ENCODE results near the gene PYGB.
A peak's percentile ranks its signal among the peaks of the same experiment; 100 is the strongest.

Gene PYGB

GRCh38 chr20:25292176-25292891, 44.4 kb downstream of the PYGB start:
- no peak for DNase-seq (ENCODE audit: low read depth)
- no peak for TF ChIP-seq CTCF (IDR thresholded peaks at IDR 0.05; ENCODE audit: low read depth, low read length, missing control alignments)
- H3K4me3 ChIP-seq (ENCODE audit: low read depth, low read length) = no peak overlapping the region

GRCh38 chr20:25293507-25293906, 45.6 kb downstream of the PYGB start:
- DNase-seq (ENCODE audit: low read depth) = no peak
- H3K4me3 ChIP-seq (ENCODE audit: low read depth, low read length) = no peak overlapping the region
- TF ChIP-seq CTCF (IDR thresholded peaks at IDR 0.05; ENCODE audit: low read depth, low read length, missing control alignments) = no peak

GRCh38 chr20:25293910-25294458, 46.1 kb downstream of the PYGB start:
- TF ChIP-seq CTCF (IDR thresholded peaks at IDR 0.05; ENCODE audit: low read depth, low read length, missing control alignments) = no peak
- no peak overlapping the region for H3K4me3 ChIP-seq (ENCODE audit: low read depth, low read length)

GRCh38 chr20:25294459-25295385, 46.8 kb downstream of the PYGB start:
- no peak for DNase-seq (ENCODE audit: low read depth)
- no peak overlapping the region for H3K4me3 ChIP-seq (ENCODE audit: low read depth, low read length)
- TF ChIP-seq CTCF (IDR thresholded peaks at IDR 0.05; ENCODE audit: low read depth, low read length, missing control alignments) = peak; percentile 90

More at GRCh38 chr20:25293910-25294458, 46.1 kb downstream of the PYGB start:
- no peak for DNase-seq (ENCODE audit: low read depth)

GRCh38 chr20:25295386-25296093, 47.7 kb downstream of the PYGB start:
- no peak for TF ChIP-seq CTCF (IDR thresholded peaks at IDR 0.05; ENCODE audit: low read depth, low read length, missing control alignments)

More at GRCh38 chr20:25295386-25296093, 47.7 kb downstream of the PYGB start:
- DNase-seq (ENCODE audit: low read depth) = no peak
- H3K4me3 ChIP-seq (ENCODE audit: low read depth, low read length) = no peak overlapping the region

All from GM12864 (cell line).